Measurements from ENCODE around the gene PIK3C2G. TPM values are rescaled to one million over a fixed set of nuclear protein-coding genes. Genes with fewer than 3 reads are reported as not detected.

PIK3C2G gene
- total RNA-seq, 1 donor from 2014 or later: 0.26 TPM

GRCh38 chr12:18296201-18296908 lies 35.0 kb downstream of the PIK3C2G start:
- no peak for FAIRE-seq
- TF ChIP-seq CTCF (IDR thresholded peaks at IDR 0.05; ENCODE audit: insufficient read depth, low read length, severe bottlenecking): no peak
- DNase-seq (ENCODE audit: low read depth): no peak
- no peak overlapping the region for H3K4me3 ChIP-seq (ENCODE audit: low read depth, low read length)
- H3K36me3 ChIP-seq (ENCODE audit: control insufficient read depth, insufficient read depth, low read length): no peaks in the 10 kb centered on the region
- H3K27me3 ChIP-seq (ENCODE audit: control insufficient read depth, insufficient read depth, low read length): no peaks in the 10 kb centered on the region

- no peaks in the 10 kb centered on the region for H3K36me3 ChIP-seq (ENCODE audit: control insufficient read depth, insufficient read depth, low read length)
- no peaks in the 10 kb centered on the region for H3K27me3 ChIP-seq (ENCODE audit: control insufficient read depth, insufficient read depth, low read length)
- no peak for TF ChIP-seq CTCF (IDR thresholded peaks at IDR 0.05; ENCODE audit: insufficient read depth, low read length, severe bottlenecking)
- DNase-seq (ENCODE audit: low read depth) (no peak), FAIRE-seq (no peak)
- H3K4me3 ChIP-seq (ENCODE audit: low read depth, low read length): no peak overlapping the region
These were observed 35.6 kb downstream of the PIK3C2G start for GRCh38 chr12:18296909-18297280.

GRCh38 chr12:18297902-18298301 lies 36.6 kb downstream of the PIK3C2G start:
- DNase-seq (ENCODE audit: low read depth) (no peak), FAIRE-seq (no peak)
- Histone ChIP-seq H3K36me3 (ENCODE audit: control insufficient read depth, insufficient read depth, low read length) (no peaks in the 10 kb centered on the region), H3K4me3 (ENCODE audit: low read depth, low read length) (no peak overlapping the region), H3K27me3 (ENCODE audit: control insufficient read depth, insufficient read depth, low read length) (no peaks in the 10 kb centered on the region)
- TF ChIP-seq CTCF (IDR thresholded peaks at IDR 0.05; ENCODE audit: insufficient read depth, low read length, severe bottlenecking): no peak

- FAIRE-seq: no peak
- Histone ChIP-seq H3K27me3 (ENCODE audit: control insufficient read depth, insufficient read depth, low read length) (no peaks in the 10 kb centered on the region), H3K36me3 (ENCODE audit: control insufficient read depth, insufficient read depth, low read length) (no peaks in the 10 kb centered on the region), H3K4me3 (ENCODE audit: low read depth, low read length) (no peak overlapping the region)
- TF ChIP-seq CTCF (IDR thresholded peaks at IDR 0.05; ENCODE audit: insufficient read depth, low read length, severe bottlenecking): no peak
- DNase-seq (ENCODE audit: low read depth): no peak
These were observed 41.6 kb downstream of the PIK3C2G start for GRCh38 chr12:18302809-18303430.

GRCh38 chr12:18304609-18305008 lies 43.3 kb downstream of the PIK3C2G start:
- TF ChIP-seq CTCF (IDR thresholded peaks at IDR 0.05; ENCODE audit: insufficient read depth, low read length, severe bottlenecking): no peak
- FAIRE-seq (no peak), DNase-seq (ENCODE audit: low read depth) (no peak)
- H3K27me3 ChIP-seq (ENCODE audit: control insufficient read depth, insufficient read depth, low read length): no peaks in the 10 kb centered on the region
- no peak overlapping the region for H3K4me3 ChIP-seq (ENCODE audit: low read depth, low read length)
- no peaks in the 10 kb centered on the region for H3K36me3 ChIP-seq (ENCODE audit: control insufficient read depth, insufficient read depth, low read length)

Measured in bronchial epithelial cell (primary cell).